Measurements from ENCODE around the gene RABGGTB. TPM values are rescaled to one million over a fixed set of nuclear protein-coding genes. Genes with fewer than 3 reads are reported as not detected.
"Not testable (repeated sequence)": the region's sequence is repeated elsewhere in the genome, so short reads cannot be mapped to it uniquely, and the experiment has no call there.

Gene RABGGTB
- total RNA-seq, result 93.4 and 133 TPM in 2 replicates
- 52.2 TPM for polyA plus RNA-seq (2012)

DNA sequence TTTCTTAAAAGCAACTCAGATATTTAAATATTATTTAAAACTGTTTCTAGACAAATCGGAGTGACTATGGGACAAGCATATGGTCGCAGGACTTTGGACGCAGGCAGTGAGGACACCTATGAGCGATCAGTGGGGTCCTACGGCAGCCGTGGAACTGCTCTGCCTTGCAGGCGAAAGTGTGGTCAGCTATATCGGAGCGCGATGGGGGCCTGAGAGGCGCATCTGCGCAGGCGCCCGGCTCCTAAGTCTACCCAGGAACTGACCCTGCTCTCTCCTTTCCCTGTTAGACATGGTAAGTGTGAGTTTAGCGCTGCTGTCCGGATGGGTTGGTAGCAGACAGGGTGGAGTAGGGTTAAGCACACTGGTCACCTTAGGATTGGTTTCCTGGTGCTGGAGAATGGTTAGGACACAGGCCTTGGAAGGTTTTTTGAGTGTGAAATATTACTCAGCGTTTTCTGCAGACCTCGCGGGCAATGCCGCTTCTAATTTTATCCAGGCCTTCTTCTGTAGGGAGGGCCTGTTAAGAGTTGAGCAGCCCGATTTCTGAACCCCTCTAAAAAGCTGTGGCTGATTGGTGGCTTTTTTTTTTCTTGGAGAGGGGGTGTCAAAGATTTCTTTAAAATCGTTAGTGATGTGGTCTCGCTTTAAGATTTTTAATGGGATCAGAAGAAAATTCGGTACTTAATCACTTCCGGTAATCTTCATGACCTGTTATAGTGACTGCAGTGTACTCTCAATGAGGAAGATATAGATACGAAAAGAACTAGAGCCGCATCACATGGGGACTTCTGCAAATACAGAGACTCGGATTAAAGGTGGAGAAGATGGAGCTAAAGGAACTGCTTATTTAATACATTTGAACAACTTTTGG, at the start of gene RABGGTB:
TSS of gene RABGGTB (plus strand) at position 274 of the 871 bp plus-strand sequence. CDS start at position 290, 16 bp downstream.
- DNase-seq (ENCODE audit: low read depth), result peak; percentile 97

DNA sequence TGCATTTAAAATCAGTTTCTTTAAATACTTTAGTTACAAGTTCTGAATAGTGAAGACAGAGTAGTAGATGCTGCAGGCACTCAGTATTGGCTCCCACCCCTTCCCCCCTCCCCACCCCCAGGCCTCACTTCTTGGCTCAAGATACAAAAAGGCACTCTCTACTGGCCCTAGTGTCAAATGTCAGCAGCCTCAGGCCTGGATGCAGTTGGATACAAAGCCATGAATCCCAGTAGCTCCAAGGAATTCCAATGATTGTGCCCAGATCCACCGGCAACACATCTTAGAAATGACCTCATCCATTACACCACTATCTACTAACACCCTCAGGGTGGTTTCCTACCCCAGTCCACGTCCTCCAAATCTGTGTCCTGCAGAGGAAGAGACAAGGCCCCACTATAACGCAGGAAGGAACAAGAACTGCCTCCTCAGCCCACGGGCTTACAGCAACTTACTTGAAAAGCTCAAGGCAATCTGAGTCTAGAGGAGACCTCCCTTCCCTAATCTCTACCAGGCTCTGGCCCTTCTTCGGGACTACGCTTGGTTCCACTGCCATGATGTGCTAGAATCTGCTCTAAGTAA, 43.9 kb upstream of the RABGGTB start:
- no peak for DNase-seq (ENCODE audit: low read depth)

DNA sequence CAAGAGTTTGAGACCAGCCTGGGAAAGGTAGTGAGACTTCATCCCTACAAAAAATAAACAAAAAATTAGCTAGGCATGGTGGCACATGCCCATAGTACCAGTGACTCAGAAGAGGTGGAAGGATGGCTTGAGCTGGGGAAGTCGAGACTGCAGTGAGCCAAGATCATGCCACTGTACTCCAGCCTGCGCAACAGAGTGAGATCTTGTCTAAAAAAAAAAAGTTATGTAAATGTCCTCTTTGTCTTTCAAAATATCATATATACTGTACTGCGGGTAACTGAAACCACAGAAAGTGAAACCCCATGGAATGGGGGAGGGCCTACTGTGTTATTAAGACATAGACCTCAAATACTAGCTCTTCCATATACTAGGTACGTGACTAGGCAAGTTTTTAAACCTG, 40.8 kb upstream of the RABGGTB start:
- DNase-seq (ENCODE audit: low read depth), result no peak

DNA sequence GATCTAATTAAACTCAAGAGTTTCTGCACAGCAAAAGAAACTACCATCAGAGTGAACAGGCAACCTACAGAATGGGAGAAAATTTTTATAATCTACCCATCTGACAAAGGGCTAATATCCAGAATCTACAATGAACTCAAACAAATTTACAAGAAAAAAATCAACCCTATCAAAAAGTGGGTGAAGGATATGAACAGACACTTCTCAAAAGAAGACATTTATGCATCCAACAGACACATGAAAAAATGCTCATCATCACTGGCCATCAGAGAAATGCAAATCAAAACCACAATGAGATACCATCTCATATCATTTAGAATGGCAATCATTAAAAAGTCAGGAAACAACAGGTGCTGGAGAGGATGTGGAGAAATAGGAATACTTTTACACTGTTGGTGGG, 28.8 kb upstream of the RABGGTB start:
- DNase-seq (ENCODE audit: low read depth), result not testable (repeated sequence)

DNA sequence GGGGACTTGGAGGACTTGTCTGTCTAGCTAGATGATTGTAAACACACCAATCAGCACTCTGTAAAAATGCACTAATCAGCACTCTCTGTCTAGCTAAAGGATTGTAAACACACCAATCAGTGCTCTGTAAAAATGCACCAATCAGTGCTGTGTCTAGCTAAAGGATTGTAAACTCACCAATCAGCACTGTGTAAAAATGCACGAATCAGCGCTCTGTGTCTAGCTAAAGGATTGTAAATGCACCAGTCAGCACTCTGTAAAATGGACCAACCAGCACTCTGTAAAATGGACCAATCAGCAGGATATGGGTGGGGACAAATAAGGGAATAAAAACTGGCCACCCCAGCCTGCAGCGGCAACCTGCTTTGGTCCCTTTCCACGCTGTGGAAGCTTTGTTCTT, 27.5 kb upstream of the RABGGTB start:
- not testable (repeated sequence) for DNase-seq (ENCODE audit: low read depth)

DNA sequence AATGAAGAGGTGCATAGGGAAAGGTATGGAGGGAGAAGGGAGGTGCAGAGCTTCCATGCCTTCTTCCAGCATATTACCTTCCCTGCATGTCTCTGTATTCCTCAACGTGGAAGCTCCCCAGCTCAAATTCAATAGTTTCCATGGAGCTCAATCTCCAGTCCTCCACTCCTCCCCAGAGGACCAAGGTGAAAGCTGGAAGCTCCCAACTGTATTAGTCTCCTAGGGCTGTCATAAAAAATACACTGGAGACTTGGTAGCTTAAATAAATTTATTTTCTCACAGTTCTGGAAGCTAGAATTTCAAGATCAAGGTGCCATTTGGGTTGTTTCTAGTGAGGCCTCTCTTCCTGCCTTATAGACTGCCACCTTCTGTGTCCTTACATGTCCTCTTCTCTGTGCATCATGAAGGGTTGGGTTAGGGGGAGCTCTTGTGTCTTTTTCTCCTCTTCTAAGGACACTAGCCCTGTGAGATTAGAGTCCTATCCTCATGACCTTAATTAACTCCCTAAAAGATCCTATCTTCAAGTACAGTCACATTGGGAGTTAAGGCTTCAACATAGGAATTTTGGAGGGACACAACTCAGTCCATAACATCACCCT, 21.9 kb upstream of the RABGGTB start:
- no peak for DNase-seq (ENCODE audit: low read depth)

DNA sequence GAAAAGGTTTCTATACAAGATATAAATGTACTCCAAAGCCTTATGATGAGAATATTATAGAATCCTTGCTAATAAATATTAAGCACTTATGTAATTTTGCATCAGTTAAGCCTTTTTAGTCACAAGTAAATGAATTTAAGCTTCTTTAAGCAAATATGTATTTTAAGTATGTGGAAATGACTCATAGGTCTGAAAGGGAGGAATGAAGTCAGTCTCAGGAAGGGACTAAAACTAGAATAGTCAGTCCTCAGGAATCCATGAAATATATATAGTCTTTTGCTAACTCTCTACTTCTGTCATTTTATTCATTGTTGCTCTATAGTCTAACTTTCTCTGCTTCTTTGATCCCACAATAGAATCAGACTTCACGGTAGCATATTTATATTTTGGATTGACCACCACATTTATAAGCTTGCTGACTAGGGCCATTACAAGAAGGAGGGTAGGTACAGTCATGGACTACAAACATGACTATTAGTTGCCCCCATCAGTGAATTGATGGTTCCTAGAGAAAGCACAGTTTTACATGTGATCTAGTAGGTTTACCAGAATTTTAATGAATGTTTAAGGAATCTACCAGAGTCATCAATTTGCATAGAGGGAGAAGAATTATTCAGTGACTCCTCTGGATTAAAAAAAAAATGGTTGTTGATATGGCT, 20.2 kb upstream of the RABGGTB start:
- DNase-seq (ENCODE audit: low read depth), result peak; percentile 58

DNA sequence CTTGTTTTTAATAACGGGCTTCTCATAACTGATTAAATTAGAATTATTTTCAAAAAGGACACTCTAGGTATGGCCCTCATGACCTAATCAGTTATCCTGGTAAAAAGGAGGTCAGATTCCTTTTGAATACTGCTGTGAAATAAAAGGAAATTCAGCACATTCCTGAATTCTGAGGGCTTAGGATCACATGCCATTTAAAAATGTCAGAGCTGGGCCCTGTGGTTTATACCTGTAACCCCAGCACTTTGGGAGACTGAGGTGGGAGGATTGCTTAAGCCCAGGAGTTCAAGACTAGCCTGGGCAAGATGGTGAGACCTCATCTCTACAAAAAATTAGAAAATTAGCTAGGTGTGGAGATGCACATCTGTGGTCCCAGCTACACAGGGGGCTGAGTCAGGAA, 18.0 kb upstream of the RABGGTB start:
- DNase-seq (ENCODE audit: low read depth), result no peak

DNA sequence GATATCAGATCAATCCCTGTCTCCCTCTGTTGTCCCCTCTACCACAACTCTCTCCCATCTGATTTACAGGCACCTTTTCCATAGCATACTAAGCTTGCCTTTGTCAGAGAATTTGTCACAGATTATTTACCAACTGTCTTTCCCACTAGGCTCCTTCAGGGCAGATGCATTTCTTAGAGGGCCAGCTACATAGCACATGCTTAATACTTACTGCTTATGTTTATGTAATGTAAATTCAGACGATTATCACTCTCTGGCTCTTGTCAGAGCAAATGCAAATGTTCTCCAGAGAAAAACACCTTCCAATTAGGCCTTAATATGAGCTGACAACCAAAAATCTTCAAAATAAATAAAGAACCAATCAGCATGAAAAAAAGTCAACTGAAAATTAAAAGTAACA, 15.3 kb upstream of the RABGGTB start:
- no peak for DNase-seq (ENCODE audit: low read depth)

DNA sequence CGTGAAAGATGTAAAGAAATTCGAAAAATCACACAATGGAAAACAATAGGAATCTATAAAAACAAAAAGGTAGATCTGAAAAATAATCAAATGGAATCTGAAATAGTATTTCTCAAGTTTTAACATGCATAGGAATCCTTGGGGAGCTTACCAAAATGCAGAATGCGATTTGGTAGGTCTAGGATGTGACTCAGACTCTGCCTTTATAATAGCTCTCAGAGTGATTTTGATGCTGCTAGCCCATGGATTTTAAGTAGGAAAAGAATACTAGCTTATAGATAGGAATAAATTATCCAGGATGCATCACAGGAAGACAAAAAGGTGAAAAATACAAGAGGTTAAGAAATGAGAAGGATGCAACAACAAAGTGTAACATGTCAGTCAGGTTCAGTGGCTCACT, 14.1 kb upstream of the RABGGTB start:
- no peak for DNase-seq (ENCODE audit: low read depth)

DNA sequence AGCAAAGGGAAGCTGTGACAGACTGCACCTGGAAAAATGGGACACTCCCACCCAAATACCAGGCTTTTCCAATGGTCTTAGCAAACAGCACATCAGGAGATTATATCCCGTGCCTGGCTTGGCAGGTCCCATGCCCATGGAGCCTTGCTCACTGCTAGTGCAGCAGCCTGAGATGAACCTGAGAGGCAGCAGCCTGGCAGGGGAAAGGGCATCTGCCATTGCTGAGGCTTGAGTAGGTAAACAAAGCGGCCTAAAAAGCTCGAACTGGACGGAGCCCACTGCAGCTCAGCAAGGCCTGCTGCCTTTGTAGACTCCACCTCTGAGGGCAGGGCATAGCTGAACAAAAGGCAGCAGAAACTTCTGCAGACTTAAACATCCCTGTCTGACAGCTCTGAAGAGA, 8.2 kb upstream of the RABGGTB start:
- not testable (repeated sequence) for DNase-seq (ENCODE audit: low read depth)

DNA sequence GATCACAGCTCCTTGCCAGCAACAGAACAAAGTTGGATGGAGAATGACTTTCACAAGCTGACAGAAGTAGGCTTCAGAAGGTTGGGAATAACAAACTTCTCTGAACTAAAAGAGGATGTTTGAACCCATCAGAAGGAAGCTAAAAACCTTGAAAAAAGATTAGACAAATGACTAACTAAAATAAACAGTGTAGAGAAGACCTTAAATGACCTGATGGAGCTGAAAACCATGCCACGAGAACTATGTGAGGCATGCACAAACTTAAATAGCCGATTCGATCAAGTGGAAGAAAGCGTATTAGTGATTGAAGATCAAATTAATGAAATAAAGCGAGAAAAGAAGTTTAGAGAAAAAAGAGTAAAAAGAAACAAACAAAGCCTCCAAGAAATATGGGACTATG, 7.4 kb upstream of the RABGGTB start:
- DNase-seq (ENCODE audit: low read depth), result not testable (repeated sequence)

DNA sequence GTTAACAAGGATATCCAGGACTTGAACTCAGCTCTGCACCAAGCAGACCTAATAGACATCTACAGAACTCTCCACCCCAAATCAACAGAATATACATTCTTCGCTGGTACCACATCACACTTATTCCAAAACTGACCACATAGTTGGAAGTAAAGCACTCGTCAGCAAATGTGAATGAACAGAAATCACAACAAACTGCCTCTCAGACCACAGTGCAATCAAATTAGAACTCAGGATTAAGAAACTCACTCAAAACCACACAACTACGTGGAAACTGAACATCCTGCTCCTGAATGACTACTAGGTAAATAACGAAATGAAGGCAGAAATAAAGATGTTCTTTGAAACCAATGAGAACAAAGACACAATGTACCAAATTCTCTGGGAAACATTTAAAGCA, 5.9 kb upstream of the RABGGTB start:
- not testable (repeated sequence) for DNase-seq (ENCODE audit: low read depth)

DNA sequence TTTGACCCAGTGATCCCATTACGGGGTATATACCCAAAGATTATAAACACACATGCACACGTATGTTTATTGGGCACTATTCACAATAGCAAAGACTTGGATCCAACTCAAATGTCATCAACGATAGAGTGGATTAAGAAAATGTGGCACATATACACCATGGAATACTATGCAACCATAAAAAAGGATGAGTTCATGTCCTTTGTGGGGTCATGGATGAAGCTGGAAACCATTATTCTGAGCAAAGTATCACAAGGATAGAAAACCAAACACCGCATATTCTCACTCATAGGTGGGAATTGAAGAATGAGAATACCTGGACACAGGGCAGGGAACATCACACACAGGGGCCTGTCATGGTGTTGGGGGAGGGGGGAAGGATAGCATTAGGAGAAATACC, 2.1 kb upstream of the RABGGTB start:
- not testable (repeated sequence) for DNase-seq (ENCODE audit: low read depth)

DNA sequence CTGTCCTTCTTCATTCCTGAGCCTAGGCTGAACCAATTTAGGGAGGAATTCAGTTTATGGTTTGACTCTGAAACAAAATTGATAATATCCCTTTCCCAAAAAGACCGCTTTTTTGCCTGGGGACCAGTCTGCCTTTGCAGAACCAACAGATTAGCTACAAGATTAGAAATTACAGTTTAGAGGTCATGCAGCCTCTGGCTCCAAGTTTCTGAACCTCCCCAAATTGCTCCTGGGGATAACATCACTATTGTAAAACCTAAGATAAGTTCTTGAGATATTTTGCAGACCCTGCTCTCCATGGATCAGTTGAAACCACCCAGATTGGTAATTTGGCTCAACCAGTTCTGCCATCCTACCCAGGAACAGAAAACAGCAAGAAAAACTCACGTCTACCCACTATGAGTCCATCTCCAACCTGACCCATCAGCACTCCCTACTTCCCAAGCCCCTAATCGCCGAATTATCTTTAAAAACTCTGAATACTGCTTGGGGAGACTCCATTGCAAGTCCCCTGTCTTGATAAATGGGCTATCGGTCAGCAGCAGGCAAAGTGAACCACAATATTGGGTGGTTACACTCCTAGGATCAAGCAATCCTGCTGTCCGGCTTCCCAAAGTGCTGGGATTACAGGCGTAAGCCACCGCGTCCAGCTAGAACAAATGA, 605 bp upstream of the RABGGTB start:
- no peak for DNase-seq (ENCODE audit: low read depth)

DNA sequence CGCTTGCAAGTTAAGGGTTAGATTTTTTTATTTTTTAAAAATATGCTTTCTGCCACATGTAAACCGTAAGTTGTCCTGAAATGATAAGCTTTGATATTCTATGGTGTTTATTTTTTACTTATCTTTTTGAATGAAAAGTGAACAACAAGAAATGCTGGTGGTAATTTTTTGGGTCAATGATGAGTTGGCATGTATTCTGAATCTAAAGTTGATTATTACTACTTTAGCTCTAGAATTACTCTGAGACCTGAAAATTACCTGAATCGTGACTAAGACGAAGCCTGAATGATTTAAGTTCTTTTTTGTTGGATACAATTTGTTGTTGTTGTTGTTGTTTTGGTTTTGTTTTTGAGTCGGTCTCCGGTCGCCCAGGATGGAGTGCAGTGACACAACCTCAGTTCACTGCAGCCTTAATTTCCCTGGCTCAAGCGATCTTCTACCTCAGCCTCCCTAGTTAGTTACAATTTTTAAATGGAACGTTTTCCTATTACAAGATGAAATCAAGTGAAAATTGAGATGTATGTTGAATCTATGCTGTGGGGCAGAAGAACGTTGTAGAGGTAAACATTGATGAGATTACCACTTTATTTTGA, 941 bp downstream of the RABGGTB start:
- peak; percentile 6 for DNase-seq (ENCODE audit: low read depth)

DNA sequence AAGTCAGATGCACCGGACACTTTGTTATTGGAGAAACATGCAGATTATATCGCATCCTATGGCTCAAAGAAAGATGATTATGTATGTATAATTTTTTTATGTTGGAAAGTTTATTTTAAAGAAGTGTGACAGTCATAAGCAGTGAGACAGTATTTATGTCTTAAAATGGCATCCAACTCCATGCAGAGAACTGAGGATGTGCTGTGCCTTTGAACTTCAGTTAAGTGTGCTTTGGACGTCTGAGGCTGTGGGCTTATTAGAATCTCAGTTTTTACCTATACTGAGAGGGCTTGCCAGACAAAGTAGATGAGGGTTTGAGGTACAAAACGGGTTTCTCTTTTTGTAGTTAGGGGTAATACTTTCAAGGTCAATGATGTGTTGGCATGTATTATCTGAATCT, 1.5 kb downstream of the RABGGTB start:
- no peak for DNase-seq (ENCODE audit: low read depth)

DNA sequence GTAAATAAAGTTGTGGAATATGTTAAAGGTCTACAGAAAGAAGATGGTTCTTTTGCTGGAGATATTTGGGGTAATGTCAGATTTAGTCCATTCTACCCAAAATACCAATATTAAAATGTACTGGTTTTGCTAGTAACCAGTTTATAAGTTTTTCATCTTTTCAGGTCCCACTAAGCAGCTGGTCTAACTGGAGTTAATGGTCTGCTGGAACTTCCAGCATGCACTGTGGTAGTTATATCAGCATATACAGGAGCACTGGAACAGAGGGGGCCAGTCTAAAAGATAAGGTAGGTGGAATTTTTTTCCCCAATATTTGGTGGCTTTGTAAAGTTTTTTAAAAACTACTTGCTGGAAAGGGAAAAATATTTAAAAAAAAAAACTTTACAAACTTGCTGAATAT, 3.9 kb downstream of the RABGGTB start:
- no peak for DNase-seq (ENCODE audit: low read depth)

DNA sequence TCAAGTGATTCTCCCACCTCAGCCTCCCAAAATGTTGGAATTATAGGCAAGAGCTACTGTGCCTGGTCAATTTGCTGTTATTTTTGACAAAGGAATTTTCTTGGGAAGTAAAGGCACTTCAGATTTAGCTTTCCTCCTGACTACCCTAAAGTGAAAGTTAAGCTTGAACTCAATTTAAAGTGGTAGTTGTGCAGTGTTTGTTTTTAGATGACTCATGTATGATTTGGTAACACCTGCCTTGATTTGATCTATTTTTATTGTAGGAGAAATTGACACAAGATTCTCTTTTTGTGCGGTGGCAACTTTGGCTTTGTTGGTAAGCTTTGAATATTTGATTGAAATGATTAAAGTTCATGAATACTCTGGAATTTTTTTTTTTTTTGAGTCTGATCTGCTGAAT, 5.0 kb downstream of the RABGGTB start:
- DNase-seq (ENCODE audit: low read depth), result peak; percentile 41

DNA sequence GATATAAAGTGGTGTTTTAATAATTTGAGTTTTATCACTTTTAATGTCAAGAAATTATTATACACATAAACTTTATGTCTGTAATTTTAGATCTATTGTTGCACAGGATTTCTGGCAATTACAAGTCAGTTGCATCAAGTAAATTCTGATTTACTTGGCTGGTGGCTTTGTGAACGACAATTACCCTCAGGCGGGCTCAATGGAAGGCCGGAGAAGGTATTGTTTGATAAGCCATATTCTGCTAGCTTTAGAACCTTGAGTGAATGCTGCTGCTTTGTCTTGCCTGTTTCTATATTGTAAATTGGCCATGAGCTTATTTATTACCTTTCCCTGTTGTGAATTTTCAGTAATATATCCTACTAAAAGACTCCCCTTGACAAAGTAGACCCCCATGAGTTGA, 6.0 kb downstream of the RABGGTB start:
- no peak for DNase-seq (ENCODE audit: low read depth)

DNA sequence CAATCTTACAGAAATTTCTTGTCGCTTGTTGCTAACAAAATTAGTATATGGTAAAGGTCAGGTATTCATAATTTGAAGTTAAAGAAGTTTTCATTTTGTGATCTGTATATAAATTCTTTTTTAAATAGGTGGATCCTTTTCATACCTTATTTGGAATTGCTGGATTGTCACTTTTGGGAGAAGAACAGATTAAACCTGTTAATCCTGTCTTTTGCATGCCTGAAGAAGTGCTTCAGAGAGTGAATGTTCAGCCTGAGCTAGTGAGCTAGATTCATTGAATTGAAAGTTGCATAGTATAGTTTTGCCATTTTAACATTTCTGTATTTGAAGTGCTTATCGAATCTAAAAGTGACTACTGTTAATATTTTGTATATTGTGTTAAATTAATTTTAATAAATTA, 8.3 kb downstream of the RABGGTB start:
- DNase-seq (ENCODE audit: low read depth), result no peak
